ENCODE results near the gene GPX7. TPM values are rescaled to one million over a fixed set of nuclear protein-coding genes. Genes with fewer than 3 reads are reported as not detected.

Gene GPX7
- total and polyA plus RNA-seq, 2 of the 4 experiments (the other 2 are of a cell fraction): 3.4 to 3.8 TPM

- Histone ChIP-seq H3K27ac (ENCODE audit: insufficient read depth, low read length) (no peak overlapping the region), H3K56ac (ENCODE audit: extremely low read depth, insufficient read depth, low read length) (no peak overlapping the region), H3K9me1 (ENCODE audit: insufficient read depth, low read length) (peaks cover 7% of the 10 kb centered on the region), H3K9me3 (ENCODE audit: control insufficient read depth, insufficient read depth, low read length) (no peaks in the 10 kb centered on the region), H3K27me3 (ENCODE audit: control insufficient read depth, insufficient read depth, low read length) (peaks cover 12% of the 10 kb centered on the region), H3K23ac (ENCODE audit: low read depth, low read length) (no peak overlapping the region), H2BK15ac (ENCODE audit: low read depth, low read length) (no peak overlapping the region), H3K4ac (ENCODE audit: low read depth, low read length) (no peak overlapping the region), H2AFZ (replicated peaks; ENCODE audit: low read length, poor library complexity) (no peak overlapping the region), H3K9ac (ENCODE audit: low read depth, low read length) (no peak overlapping the region), H2BK5ac (ENCODE audit: low read depth, low read length, poor library complexity, severe bottlenecking) (no peak overlapping the region), H2AK5ac (ENCODE audit: low read depth, low read length) (no peak overlapping the region), H3K36me3 (ENCODE audit: control insufficient read depth, insufficient read depth, low read length) (no peaks in the 10 kb centered on the region), H3K4me3 (ENCODE audit: insufficient read depth, low read depth, low read length) (no peak overlapping the region), H3K14ac (replicated peaks; ENCODE audit: low read depth, low read length) (no peak overlapping the region), H4K8ac (ENCODE audit: low read depth in 2 of 2, low read length in 2 of 2) (no peak overlapping the region), H2BK120ac (ENCODE audit: low read depth, low read length) (no peak overlapping the region), H4K20me1 (ENCODE audit: insufficient read depth, low read length) (no peaks in the 10 kb centered on the region), H3K18ac (ENCODE audit: low read depth, low read length) (no peak overlapping the region), H3K4me1 (ENCODE audit: control insufficient read depth, insufficient read depth, low read length) (peaks cover 5% of the 10 kb centered on the region; the same call in 1 of the 2 replicates), H3K4me2 (ENCODE audit: low read depth, low read length) (no peak overlapping the region), H4K91ac (ENCODE audit: insufficient read depth, low read depth, low read length) (no peak overlapping the region), H2AK9ac (replicated peaks; ENCODE audit: low read depth, low read length, poor library complexity) (no peak overlapping the region), H4K5ac (ENCODE audit: low read depth, low read length) (no peak overlapping the region), H2BK20ac (ENCODE audit: low read depth, low read length) (no peak overlapping the region), H3K79me1 (ENCODE audit: low read depth in 1 of 2, low read length in 2 of 2) (no peaks in the 10 kb centered on the region)
- POLR2A ChIA-PET (ENCODE audit: unreplicated experiment): no interaction called here
- dilution Hi-C loops (cut with HindIII; ENCODE audit: low sequenced_read_pairs, unreplicated experiment) (no loop called here), intact Hi-C loops (cut with micrococcal nuclease) (no loop called here), in situ Hi-C loops (cut with MboI; ENCODE audit: low sequenced_read_pairs) (no loop called here)
- no TSS peak for BruUV-seq (replicated peaks)
- 96% methylated on average over 6 of the region's 8 CpGs; no CpG with 5 or more reads in 1 of the 2 experiments for WGBS, 2 experiments (ENCODE audit: extremely low coverage in 2 of 2, insufficient read length in 1 of 2)
- TF ChIP-seq CTCF (conservative IDR thresholded peaks at IDR 0.05; ENCODE audit: low read depth, low read length) (no peak), RCOR1 (IDR thresholded peaks at IDR 0.05; ENCODE audit: insufficient replicate concordance, low read length) (no peak), CHD1 (IDR thresholded peaks at IDR 0.05; ENCODE audit: low read depth, low read length) (no peak), ELK1 (IDR thresholded peaks at IDR 0.05; ENCODE audit: borderline replicate concordance, low read depth, low read length) (no peak), RFX5 (IDR thresholded peaks at IDR 0.05; ENCODE audit: low read depth, low read length) (no peak), SMC3 (IDR thresholded peaks at IDR 0.05; ENCODE audit: low read depth, low read length) (no peak), RAD21 (IDR thresholded peaks at IDR 0.05; ENCODE audit: low read length) (no peak), USF2 (IDR thresholded peaks at IDR 0.05; ENCODE audit: low read depth, low read length) (no peak)
- CTCF ChIA-PET: no interaction called here
- ATAC-seq (ENCODE audit: low read depth) (no peak), DNase-seq (no peak)
Measured at GRCh38 chr1:52600533-52601179, 1.5 kb upstream of the GPX7 start.
